Endothelial cell of umbilical vein (primary cell): ENCODE measurements around the gene DNAL1. TPM values are rescaled to one million over a fixed set of nuclear protein-coding genes. Genes with fewer than 3 reads are reported as not detected.

ENCODE experiments used
- BruUV-seq: library from RNA; stranded (reverse); fragments of 400-500 nt; replicated peaks from 2 replicates; lab custom pipeline; 2021; lab: Mats Ljungman, UMichigan
- CTCF ChIA-PET: fragments of 300-600, 350-600 bp; sonication (Branson Sonifier 250); formaldehyde crosslinking; loops from one replicate; lab custom pipeline; 2021; ENCODE audit warnings: antibody characterized with exemption, inconsistent platforms; lab: Charles Lee
- POLR2A ChIA-PET: fragments of 300-600, 350-600 bp; sonication (Branson Sonifier 250); formaldehyde crosslinking; loops from one replicate; lab custom pipeline; 2021; ENCODE audit warnings: antibody characterized with exemption, inconsistent platforms; lab: Charles Lee
- DNase-seq: peaks from one replicate; pipeline ENCODE4 v3.0.0-alpha.2; 2011; ENCODE audit warnings: low read depth, low spot score
- FAIRE-seq: peaks from 2 replicates; lab custom pipeline; 2011; peaks lifted over from hg19 to GRCh38; lab: Jason Lieb, UNC
- H2AFZ ChIP-seq: 2 replicates; pipeline ENCODE4 v1.6.0; 2012; ENCODE audit warnings: low read depth, low read length, control low read depth, inconsistent platforms
- H3K27ac ChIP-seq: 2 replicates; pipeline ENCODE4 v1.5.1; 2011; ENCODE audit warnings: low read depth, mild to moderate bottlenecking, control low read depth, low read length, moderate library complexity; ENCODE audit not compliant: insufficient read depth
- H3K27me3 ChIP-seq, 2 experiments: 2 replicates each; pipeline versions ENCODE4 v1.6.0 to v1.6.1; 2011; ENCODE audit warnings: low read length in 2 of 2, mixed read lengths in 1 of 2; ENCODE audit not compliant: control insufficient read depth in 2 of 2, insufficient read depth in 2 of 2
- H3K36me3 ChIP-seq, 2 experiments: 2 replicates in 1 of 2; 3 replicates in 1 of 2; pipeline ENCODE4 v1.5.1; 2011; ENCODE audit warnings: low read length in 2 of 2, mild to moderate bottlenecking in 1 of 2, moderate library complexity in 1 of 2; ENCODE audit not compliant: control insufficient read depth in 2 of 2, insufficient read depth in 2 of 2; ENCODE audit errors: extremely low read depth in 1 of 2
- H3K4me1 ChIP-seq: 3 replicates; pipeline ENCODE4 v1.5.1; 2011; ENCODE audit warnings: mild to moderate bottlenecking, low read length; ENCODE audit not compliant: control insufficient read depth, insufficient read depth; ENCODE audit errors: extremely low read depth
- H3K4me2 ChIP-seq: 2 replicates; pipeline ENCODE4 v1.6.1; 2011; ENCODE audit warnings: low read length, control low read depth, mixed read lengths; ENCODE audit not compliant: insufficient read depth
- H3K4me3 ChIP-seq, 3 experiments: fragments of 200-600 bp in 1 of 3; sonication (generic), shearing (Covaris generic) in 1 of 3; replicated peaks in 1 of 3; 2 replicates each; pipeline ENCODE4 v1.5.1; 2011 to 2016; ENCODE audit warnings: control low read depth in 3 of 3, low read length in 3 of 3, mild to moderate bottlenecking in 2 of 3, inconsistent platforms in 1 of 3, low read depth in 1 of 3, moderate library complexity in 1 of 3; ENCODE audit not compliant: insufficient read depth in 1 of 3
- H3K79me2 ChIP-seq: 2 replicates; pipeline ENCODE4 v1.6.0; 2012; ENCODE audit warnings: low read length, inconsistent platforms; ENCODE audit not compliant: control insufficient read depth, insufficient read depth
- H3K9ac ChIP-seq: replicated peaks from 2 replicates; pipeline ENCODE3; 2011; ENCODE audit warnings: low read length, control low read depth; ENCODE audit not compliant: insufficient read depth; ENCODE audit errors: extremely low read depth
- H3K9me1 ChIP-seq: replicated peaks from 3 replicates; pipeline ENCODE4 v1.6.0; 2011; ENCODE audit warnings: mild to moderate bottlenecking, low read length; ENCODE audit not compliant: control insufficient read depth, insufficient read depth; ENCODE audit errors: extremely low read depth
- H3K9me3 ChIP-seq: replicated peaks from 2 replicates; pipeline ENCODE4 v1.5.1; 2012; ENCODE audit warnings: low read length, inconsistent platforms; ENCODE audit not compliant: control insufficient read depth, insufficient read depth
- H4K20me1 ChIP-seq: replicated peaks from 2 replicates; pipeline ENCODE3; 2011; ENCODE audit warnings: mild to moderate bottlenecking, low read length; ENCODE audit not compliant: control insufficient read depth, insufficient read depth; ENCODE audit errors: extremely low read depth
- CTCF ChIP-seq, 2 donors: IDR thresholded peaks; 1 replicate in 1 of 2; 2 replicates in 1 of 2; pipeline ENCODE4 v1.5.1; 2011; ENCODE audit warnings: low read length in 2 of 2, mild to moderate bottlenecking in 2 of 2, moderate library complexity in 2 of 2, control low read depth in 1 of 2, inconsistent platforms in 1 of 2, low read depth in 1 of 2; ENCODE audit not compliant: insufficient read depth in 1 of 2; ENCODE audit errors: extremely low read depth in 1 of 2
- EZH2 ChIP-seq: IDR thresholded peaks from 2 replicates; pipeline ENCODE4 v1.6.1; 2012; ENCODE audit warnings: borderline replicate concordance, low read depth, mild to moderate bottlenecking, moderate library complexity, low read length, inconsistent platforms; ENCODE audit not compliant: severe bottlenecking
- FOS ChIP-seq: IDR thresholded peaks from 2 replicates; pipeline ENCODE4 v1.6.1; 2011; ENCODE audit warnings: mild to moderate bottlenecking, low read length, moderate library complexity, borderline replicate concordance; ENCODE audit not compliant: insufficient read depth
- GATA2 ChIP-seq: IDR thresholded peaks from 2 replicates; pipeline ENCODE4 v1.7.0; 2011; ENCODE audit warnings: low read depth, mild to moderate bottlenecking, moderate library complexity, mixed read lengths, low read length; ENCODE audit not compliant: insufficient read length, insufficient read depth
- JUN ChIP-seq: IDR thresholded peaks from 2 replicates; pipeline ENCODE4 v1.6.1; 2011; ENCODE audit warnings: borderline replicate concordance, low read depth; ENCODE audit not compliant: insufficient read length, insufficient read depth
- MAX ChIP-seq: IDR thresholded peaks from 2 replicates; pipeline ENCODE4 v1.6.1; 2011; ENCODE audit not compliant: insufficient read depth, insufficient read length
- MYC ChIP-seq: IDR thresholded peaks from one replicate; pipeline ENCODE4 v1.6.1; 2011; ENCODE audit warnings: mild to moderate bottlenecking, low read depth, low read length
- POLR2A ChIP-seq: IDR thresholded peaks from 2 replicates; pipeline ENCODE4 v1.6.1; 2012; ENCODE audit warnings: low read depth, mild to moderate bottlenecking, control low read depth, low read length
- POLR2AphosphoS5 ChIP-seq: IDR thresholded peaks from 2 replicates; pipeline ENCODE4 v1.6.1; 2012; ENCODE audit warnings: low read depth, mild to moderate bottlenecking, control low read depth, low read length, moderate library complexity; ENCODE audit not compliant: insufficient read depth
- dilution Hi-C: fragments of 300-500 bp; cut with MboI; formaldehyde crosslinking; loops from one replicate; pipeline ENCODE4 v1.15.0; 2019; ENCODE audit warnings: low sequenced_read_pairs; ENCODE audit not compliant: extremely low pct_ligation_motif_present
- intact Hi-C: fragments of 100-400 bp; cut with micrococcal nuclease; formaldehyde crosslinking; loops from one replicate; pipeline ENCODE4 v1.10.0; 2022
- polyA plus RNA-seq, 4 experiments: library from polyadenylated mRNA; depleted of rRNA in 3 of 4; stranded (reverse) in 3 of 4; unstranded in 1 of 4; fragments of >200 nt; gene quantifications; 2 replicates each; pipeline versions ENCODE4 v1.2.1 to v1.2.3, GENCODE V29; 2011 to 2012; ENCODE audit warnings: missing spikeins in 1 of 4
- total RNA-seq: library from RNA; stranded (reverse); gene quantifications from 2 replicates; pipeline ENCODE4 v1.2.3, GENCODE V29; 2021

DNAL1 gene
- total and polyA plus RNA-seq, 2 donors (not counting 3 experiments of a cell fraction or from before 2014, with no cell fraction given), result 2.4 to 15.3 TPM

GRCh38 chr14:73661872-73662271 lies 17.1 kb downstream of the DNAL1 start:
- BruUV-seq, result no TSS peak
- no peaks in the 10 kb centered on the region for H4K20me1 ChIP-seq
- DNase-seq (no peak), FAIRE-seq (no peak)
- intact Hi-C loops (loop anchor here (1.0 kb wide), 1 partner anchor 28 kb away; no protein-coding TSS in a partner anchor), dilution Hi-C loops (no loop called here)
- no peaks in the 10 kb centered on the region for H3K9me1 ChIP-seq
- no peaks in the 10 kb centered on the region for H3K9me3 ChIP-seq
- H3K4me2 ChIP-seq, result no peak overlapping the region
- H3K79me2 ChIP-seq, result no peaks in the 10 kb centered on the region
- peak overlapping the region; percentile 15 for H3K27ac ChIP-seq
- no peak overlapping the region for H3K4me3 ChIP-seq
- ChIA-PET POLR2A (interaction anchor here (0.7 kb wide), 3 partner anchors 15 to 84 kb away, joined by 3 to 6 read pairs (median 3); no protein-coding TSS in a partner anchor), CTCF (interaction anchor here (0.7 to 1.7 kb wide), 11 partner anchors 27 to 275 kb away, joined by 3 to 8 read pairs (median 4); partner anchors contain the start of gene PNMA1)
- no peak overlapping the region for H2AFZ ChIP-seq
- no peaks in the 10 kb centered on the region for H3K27me3 ChIP-seq
- no peak overlapping the region for H3K9ac ChIP-seq
- peaks cover 6% of the 10 kb centered on the region for H3K4me1 ChIP-seq
- no peak for TF ChIP-seq MYC
- no peak for TF ChIP-seq FOS
- TF ChIP-seq JUN, result no peak
- no peak for TF ChIP-seq CTCF (IDR thresholded peaks at IDR 0.05; ENCODE audit: extremely low read depth in 1 of 2, insufficient read depth in 1 of 2, low read depth in 1 of 2, low read length in 2 of 2)
- TF ChIP-seq POLR2AphosphoS5, result no peak
- no peak for TF ChIP-seq EZH2
- no peak for TF ChIP-seq GATA2
- no peak for TF ChIP-seq MAX
- no peak for TF ChIP-seq POLR2A
- peaks cover 0 to 3% of the 10 kb centered on the region in 2 experiments for H3K36me3 ChIP-seq
